ENCODE measurements around the gene DPM1. TPM values are rescaled to one million over a fixed set of nuclear protein-coding genes. Genes with fewer than 3 reads are reported as not detected.

Gene DPM1
- total RNA-seq, 1 experiment from 2014 or later: 57.8 TPM

GRCh38 chr20:50929299-50930138 is 28.8 kb downstream of the DPM1 start (continued):
- TF ChIP-seq AFF4 (CRISPR knock-in tag; IDR thresholded peaks at IDR 0.05; ENCODE audit: borderline replicate concordance) (no peak), ARID4B (CRISPR knock-in tag; IDR thresholded peaks at IDR 0.05; ENCODE audit: borderline replicate concordance) (peak; percentile 52; the same call in 1 of the 2 replicates), ZNF121 (CRISPR knock-in tag; IDR thresholded peaks at IDR 0.05) (no peak), HMGA2 (CRISPR knock-in tag; IDR thresholded peaks at IDR 0.05) (no peak; the same call in 1 of the 2 replicates), MAX (CRISPR knock-in tag; IDR thresholded peaks at IDR 0.05) (peak; percentile 63; the same call in 1 of the 2 replicates), IRF2 (CRISPR knock-in tag; IDR thresholded peaks at IDR 0.05; ENCODE audit: borderline replicate concordance, low read depth) (no peak), TEAD1 (CRISPR knock-in tag; IDR thresholded peaks at IDR 0.05) (0 out of 2 replicates have a peak, but pooled peaks have one; percentile 58), CBFB (CRISPR knock-in tag; IDR thresholded peaks at IDR 0.05; ENCODE audit: low read depth) (no peak), ZNF232 (CRISPR knock-in tag; IDR thresholded peaks at IDR 0.05) (no peak), ELF4 (CRISPR knock-in tag; IDR thresholded peaks at IDR 0.05; ENCODE audit: low read depth) (no peak), ZNF423 (CRISPR knock-in tag; IDR thresholded peaks at IDR 0.05) (no peak), MLX (CRISPR knock-in tag; IDR thresholded peaks at IDR 0.05) (no peak), GABPB1 (CRISPR knock-in tag; IDR thresholded peaks at IDR 0.05) (peak; percentile 79), NFATC4 (CRISPR knock-in tag; IDR thresholded peaks at IDR 0.05) (no peak), STAT6 (CRISPR knock-in tag; conservative IDR thresholded peaks at IDR 0.05; ENCODE audit: low read depth) (no peak), SMAD3 (CRISPR knock-in tag; IDR thresholded peaks at IDR 0.05; ENCODE audit: borderline replicate concordance) (no peak), ZNF263 (CRISPR knock-in tag; IDR thresholded peaks at IDR 0.05; ENCODE audit: low read depth) (no peak), IRF1 (CRISPR knock-in tag; IDR thresholded peaks at IDR 0.05) (no peak), HMGXB4 (CRISPR knock-in tag; IDR thresholded peaks at IDR 0.05) (peak; percentile 92; the same call in 1 of the 2 replicates), ZNF425 (CRISPR knock-in tag; conservative IDR thresholded peaks at IDR 0.05) (no peak), RELA (CRISPR knock-in tag; IDR thresholded peaks at IDR 0.05; ENCODE audit: borderline replicate concordance) (no peak)

Data from WTC11 (cell line).